ENCODE measurements around the gene PCDH19.

- TF ChIP-seq, protein P1, sequence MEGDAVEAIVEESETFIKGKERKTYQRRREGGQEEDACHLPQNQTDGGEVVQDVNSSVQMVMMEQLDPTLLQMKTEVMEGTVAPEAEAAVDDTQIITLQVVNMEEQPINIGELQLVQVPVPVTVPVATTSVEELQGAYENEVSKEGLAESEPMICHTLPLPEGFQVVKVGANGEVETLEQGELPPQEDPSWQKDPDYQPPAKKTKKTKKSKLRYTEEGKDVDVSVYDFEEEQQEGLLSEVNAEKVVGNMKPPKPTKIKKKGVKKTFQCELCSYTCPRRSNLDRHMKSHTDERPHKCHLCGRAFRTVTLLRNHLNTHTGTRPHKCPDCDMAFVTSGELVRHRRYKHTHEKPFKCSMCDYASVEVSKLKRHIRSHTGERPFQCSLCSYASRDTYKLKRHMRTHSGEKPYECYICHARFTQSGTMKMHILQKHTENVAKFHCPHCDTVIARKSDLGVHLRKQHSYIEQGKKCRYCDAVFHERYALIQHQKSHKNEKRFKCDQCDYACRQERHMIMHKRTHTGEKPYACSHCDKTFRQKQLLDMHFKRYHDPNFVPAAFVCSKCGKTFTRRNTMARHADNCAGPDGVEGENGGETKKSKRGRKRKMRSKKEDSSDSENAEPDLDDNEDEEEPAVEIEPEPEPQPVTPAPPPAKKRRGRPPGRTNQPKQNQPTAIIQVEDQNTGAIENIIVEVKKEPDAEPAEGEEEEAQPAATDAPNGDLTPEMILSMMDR (IDR thresholded peaks at IDR 0.05) = no peak
- no peak for TF ChIP-seq POLR2A (IDR thresholded peaks at IDR 0.05)
Measured at GRCh38 chrX:100340491-100341141, 69.5 kb downstream of the PCDH19 start.

Measured in testis (tissue), 2 donors.